Heart right ventricle (tissue), 16 donors: ENCODE results near the gene ATP13A4. TPM values are rescaled to one million over a fixed set of nuclear protein-coding genes. Genes with fewer than 3 reads are reported as not detected.
"Not testable (repeated sequence)": the region's sequence is repeated elsewhere in the genome, so short reads cannot be mapped to it uniquely, and the experiment has no call there.

Source experiments
- ATAC-seq, 8 donors: fragments of 200-7000 bp; cut with Tn5 transposase; one replicate each; pipeline ENCODE4 v1.9.1; 2020; ENCODE audit warnings: mild to moderate bottlenecking in 8 of 8, moderate library complexity in 8 of 8, moderate number of reproducible peaks in 1 of 8
- DNase-seq, 2 donors: peaks; one replicate each; pipeline ENCODE4 v3.0.0-alpha.2; 2020
- H3K27ac ChIP-seq, 10 donors: fragments of 200-600 bp; sonication (generic) in 2 of 10; one replicate each; pipeline versions ENCODE4 v1.5.0 to v1.8.0; 2020 to 2022; ENCODE audit warnings: mild to moderate bottlenecking in 3 of 10
- H3K27me3 ChIP-seq, 7 donors: fragments of 200-600 bp; one replicate each; pipeline ENCODE4 v1.8.0; 2021 to 2022; ENCODE audit warnings: mild to moderate bottlenecking in 2 of 7
- H3K36me3 ChIP-seq, 9 donors: fragments of 200-600 bp; sonication (generic) in 1 of 9; one replicate each; pipeline versions ENCODE4 v1.5.0 to v1.8.0; 2020 to 2022; ENCODE audit warnings: mild to moderate bottlenecking in 2 of 9
- H3K4me1 ChIP-seq, 9 donors: fragments of 200-600 bp; sonication (generic) in 1 of 9; one replicate each; pipeline versions ENCODE4 v1.5.0 to v1.8.0; 2020 to 2022; ENCODE audit warnings: mild to moderate bottlenecking in 4 of 9
- H3K4me3 ChIP-seq, 10 donors: fragments of 200-600 bp; sonication (generic) in 2 of 10; one replicate each; pipeline versions ENCODE4 v1.5.0 to v1.8.0; 2020 to 2022; ENCODE audit warnings: mild to moderate bottlenecking in 7 of 10, moderate library complexity in 2 of 10
- H3K9me3 ChIP-seq, 11 donors: fragments of 200-600 bp in 10 of 11; sonication (generic) in 2 of 11; one replicate each; pipeline versions ENCODE4 v1.5.0 to v1.8.0; 2013 to 2022; ENCODE audit warnings: mild to moderate bottlenecking in 2 of 11, control low read depth in 1 of 11, moderate library complexity in 1 of 11
- WGBS, 2 donors: extraction: QIAGEN DNeasy Blood & Tissue Kit; methylation state at CpG; one replicate each; pipeline ENCODE4 v1.1.7; 2013; ENCODE audit warnings: inconsistent platforms in 1 of 2; 5-methylcytosine and 5-hydroxymethylcytosine counted together
- intact Hi-C, 10 donors: fragments of 100-400 bp; cut with DNase I; formaldehyde crosslinking; loops; one replicate each; pipeline versions ENCODE4 v1.11.1 to v1.14.2; 2022
- polyA plus RNA-seq, 2 donors: library from polyadenylated mRNA; stranded (reverse); fragments of 200-250 nt; gene quantifications; one replicate each; pipeline ENCODE4 v1.2.3, GENCODE V29; 2013
- total RNA-seq, 10 donors: library from RNA; stranded (reverse); fragmentation: NEBNext Ultra II Directional in 3 of 10; extraction: Animal tissue kit (Norgen Biotek cat#: 25700) in 3 of 10; gene quantifications; one replicate each; pipeline versions ENCODE4 v1.2.1 to v1.2.4, GENCODE V29; 2021 to 2023
- TF ChIP-seq, protein P1 (sequence below), 9 donors: fragments of 200-600 bp; sonication (generic) in 2 of 9; IDR thresholded peaks; one replicate each; pipeline versions ENCODE4 v1.5.0 to v1.8.0; 2021 to 2022; ENCODE audit warnings: antibody characterized with exemption in 9 of 9, mild to moderate bottlenecking in 5 of 9, moderate library complexity in 1 of 9
- donor health status: Arrhythmogenic right ventricular cardiomyopathy.
- donor health status: ischemic (EF 13 %, LVEDD 7.1; RV severe dilation, severe dysfunction).
- donor health status: healthy with polysubstance abuse.
- donor health status: DM: no; HTN: yes; CAD: no.
- donor health status: DM: no; HTN: no; CAD: no.
- donor health status: ischemic (EF 25% LVEDD 6.9; RV normal size, moderate dysfunction).
- donor health status: ischemic (EF 25% LVEDD 5.7; RV mildly dilated, moderate dysfunction).
- donor health status: healthy.
- donor health status: DM: yes; HTN: yes; CAD: no.
- donor health status: Ischemic cardiomyopathy.
- donor health status: ischemic (EF 35%, LVEDD 5.7; RV mildly dilated, moderate dysfunction).
- donor health status: nonischemic (EF 11% LVEDD 7.7; RV severe dilation, severe dysfunction).
- donor health status: DM: yes; HTN: yes; CAD: no.
- donor health status: PGD.
- donor health status: ischemic (EF 29% LVEDD 5.4; RV normal size, mild dysfunction).
- donor health status: nonischemic (EF 23%, LVEDD 6.1; RV moderate dilation, normal function).

ATP13A4 gene
- total and polyA plus RNA-seq, 12 donors = 0.01 to 0.52 (median 0.19) TPM; not detected in 2

DNA sequence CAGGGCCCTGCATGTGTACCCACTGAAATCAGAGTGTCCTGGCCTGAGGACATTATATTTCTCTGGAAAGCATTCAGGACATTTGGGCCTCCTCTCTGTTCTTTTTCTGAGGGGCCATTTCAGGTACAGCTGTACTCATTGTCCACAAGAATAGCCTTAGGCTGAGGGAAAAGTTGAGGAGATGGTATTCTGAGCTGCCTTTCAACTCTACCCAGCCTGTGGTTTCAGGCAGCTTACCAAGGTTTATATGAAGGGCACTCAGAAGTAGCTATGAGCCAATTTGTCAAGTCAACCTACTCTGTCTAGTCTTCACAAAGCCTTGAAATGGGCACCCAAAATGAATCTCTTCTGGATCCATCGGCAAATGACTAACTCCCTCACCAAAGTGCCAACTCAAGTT lies 9.4 kb downstream of the ATP13A4 start:
- no peak overlapping the region for H3K27ac ChIP-seq
- DNase-seq = no peak
- WGBS, 2 donors = 92 to 98% methylated on average over 1 of the region's 1 CpG
- intact Hi-C loops = no loop called here
- H3K4me1 ChIP-seq = no peaks in the 10 kb centered on the region
- H3K4me3 ChIP-seq = no peak overlapping the region
- H3K27me3 ChIP-seq = no peaks in the 10 kb centered on the region
- TF ChIP-seq, protein P1, sequence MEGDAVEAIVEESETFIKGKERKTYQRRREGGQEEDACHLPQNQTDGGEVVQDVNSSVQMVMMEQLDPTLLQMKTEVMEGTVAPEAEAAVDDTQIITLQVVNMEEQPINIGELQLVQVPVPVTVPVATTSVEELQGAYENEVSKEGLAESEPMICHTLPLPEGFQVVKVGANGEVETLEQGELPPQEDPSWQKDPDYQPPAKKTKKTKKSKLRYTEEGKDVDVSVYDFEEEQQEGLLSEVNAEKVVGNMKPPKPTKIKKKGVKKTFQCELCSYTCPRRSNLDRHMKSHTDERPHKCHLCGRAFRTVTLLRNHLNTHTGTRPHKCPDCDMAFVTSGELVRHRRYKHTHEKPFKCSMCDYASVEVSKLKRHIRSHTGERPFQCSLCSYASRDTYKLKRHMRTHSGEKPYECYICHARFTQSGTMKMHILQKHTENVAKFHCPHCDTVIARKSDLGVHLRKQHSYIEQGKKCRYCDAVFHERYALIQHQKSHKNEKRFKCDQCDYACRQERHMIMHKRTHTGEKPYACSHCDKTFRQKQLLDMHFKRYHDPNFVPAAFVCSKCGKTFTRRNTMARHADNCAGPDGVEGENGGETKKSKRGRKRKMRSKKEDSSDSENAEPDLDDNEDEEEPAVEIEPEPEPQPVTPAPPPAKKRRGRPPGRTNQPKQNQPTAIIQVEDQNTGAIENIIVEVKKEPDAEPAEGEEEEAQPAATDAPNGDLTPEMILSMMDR (IDR thresholded peaks at IDR 0.05) = no peak
- peaks cover 0 to 15% (median 0%) of the 10 kb centered on the region in 11 donors for H3K9me3 ChIP-seq
- H3K36me3 ChIP-seq = no peaks in the 10 kb centered on the region
- no peak for ATAC-seq

DNA sequence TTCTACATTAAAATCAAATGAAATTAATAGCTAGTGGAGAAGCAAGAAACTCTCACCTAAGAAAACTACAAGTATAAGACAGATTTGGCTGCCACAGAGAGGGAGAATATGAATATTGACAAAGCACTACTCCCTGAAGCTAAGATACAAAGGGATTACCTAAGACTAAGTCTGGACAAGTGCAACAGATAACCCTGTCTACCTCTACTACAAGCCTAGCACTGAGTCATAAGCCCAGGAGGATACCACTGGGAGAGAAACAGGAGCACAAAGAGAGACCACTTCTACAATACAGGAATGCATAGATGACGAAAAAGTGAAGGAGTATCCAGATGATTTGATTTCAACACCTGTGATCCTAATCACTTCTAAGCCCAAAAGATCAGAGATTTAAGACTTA lies 10.4 kb downstream of the ATP13A4 start:
- Histone ChIP-seq H3K27ac (no peak overlapping the region), H3K36me3 (no peaks in the 10 kb centered on the region), H3K4me1 (no peaks in the 10 kb centered on the region), H3K4me3 (no peak overlapping the region), H3K27me3 (no peaks in the 10 kb centered on the region), H3K9me3 (peaks cover 0 to 15% (median 0%) of the 10 kb centered on the region in 11 donors)
- intact Hi-C loops = no loop called here
- TF ChIP-seq, protein P1 (IDR thresholded peaks at IDR 0.05) = no peak
- no peak for DNase-seq
- WGBS, 2 donors = 74 to 83% methylated on average over 1 of the region's 1 CpG
- ATAC-seq = no peak

DNA sequence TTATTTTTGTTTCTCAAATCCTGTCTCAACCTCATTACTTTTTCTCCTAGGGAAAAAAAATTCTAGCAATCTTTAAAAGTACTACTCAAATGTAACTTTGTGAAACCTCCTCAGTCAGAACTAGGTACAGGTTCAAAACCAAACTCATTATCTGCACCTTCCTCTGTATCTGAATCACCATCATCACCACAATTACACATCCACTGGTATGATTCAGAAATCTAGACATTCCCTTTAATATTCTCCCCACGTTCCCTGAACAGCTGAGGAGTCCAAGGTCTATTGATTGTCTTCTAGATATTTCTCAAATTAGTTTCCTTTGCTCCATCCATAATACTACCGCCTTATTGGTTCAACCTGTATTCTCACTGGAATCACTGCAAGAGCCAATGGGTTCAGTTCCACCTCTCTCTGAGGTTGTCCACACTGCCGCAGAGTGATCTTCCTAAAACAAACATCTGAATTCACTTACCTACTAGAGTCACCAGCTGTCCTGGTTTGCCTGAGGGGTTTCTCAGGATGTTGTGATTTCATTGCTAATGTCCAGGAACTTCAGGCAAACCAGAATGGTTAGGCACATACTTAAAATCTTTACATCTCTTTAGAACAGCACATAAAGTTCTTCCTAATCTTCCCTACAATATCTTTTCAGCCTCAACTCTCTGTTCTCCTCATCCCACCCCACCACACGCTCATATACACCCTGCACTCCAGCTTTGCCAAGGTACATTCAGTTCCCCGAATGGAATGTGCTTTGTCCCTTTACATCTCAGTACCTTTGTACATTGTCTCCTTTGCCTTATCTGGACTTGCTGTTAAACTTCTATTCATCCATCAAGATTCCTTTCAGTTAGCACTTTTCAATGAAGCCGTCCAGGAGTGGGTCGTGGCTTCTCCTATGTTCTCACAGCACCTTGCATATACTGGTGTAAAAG lies 24.2 kb downstream of the ATP13A4 start:
- Histone ChIP-seq H3K4me1 (no peaks in the 10 kb centered on the region), H3K4me3 (no peak overlapping the region), H3K27me3 (peaks cover 0 to 6% (median 0%) of the 10 kb centered on the region in 7 donors), H3K9me3 (no peaks in the 10 kb centered on the region), H3K36me3 (no peaks in the 10 kb centered on the region), H3K27ac (no peak overlapping the region)
- 69 to 81% methylated on average over 7 of the region's 7 CpGs for WGBS, 2 donors
- intact Hi-C loops = no loop called here
- ATAC-seq (no peak), DNase-seq (no peak)
- TF ChIP-seq, protein P1 (IDR thresholded peaks at IDR 0.05) = no peak

DNA sequence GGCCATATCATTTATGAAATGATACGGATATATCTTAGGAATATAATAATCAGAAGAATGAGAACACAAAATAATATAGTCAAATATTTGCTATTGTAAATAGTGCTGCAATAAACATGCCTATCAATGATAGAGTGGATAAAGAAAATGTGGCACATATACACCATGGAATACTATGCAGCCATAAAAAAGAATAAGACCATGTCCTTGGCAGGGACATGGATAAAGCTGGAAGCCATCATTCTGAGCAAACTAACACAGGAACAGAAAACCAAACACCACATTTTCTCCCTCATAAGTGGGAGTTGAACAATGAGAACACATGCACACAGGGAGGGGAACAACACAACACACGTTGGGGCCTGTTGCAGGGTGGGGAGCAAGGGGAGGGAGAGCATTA lies 28.6 kb downstream of the ATP13A4 start:
- WGBS, 2 donors = 82 to 84% methylated on average over 2 of the region's 2 CpGs
- H3K36me3 ChIP-seq, H3K27ac ChIP-seq, H3K27me3 ChIP-seq, H3K4me1 ChIP-seq, DNase-seq, H3K4me3 ChIP-seq, ATAC-seq, intact Hi-C loops, H3K9me3 ChIP-seq: not testable (repeated sequence)

DNA sequence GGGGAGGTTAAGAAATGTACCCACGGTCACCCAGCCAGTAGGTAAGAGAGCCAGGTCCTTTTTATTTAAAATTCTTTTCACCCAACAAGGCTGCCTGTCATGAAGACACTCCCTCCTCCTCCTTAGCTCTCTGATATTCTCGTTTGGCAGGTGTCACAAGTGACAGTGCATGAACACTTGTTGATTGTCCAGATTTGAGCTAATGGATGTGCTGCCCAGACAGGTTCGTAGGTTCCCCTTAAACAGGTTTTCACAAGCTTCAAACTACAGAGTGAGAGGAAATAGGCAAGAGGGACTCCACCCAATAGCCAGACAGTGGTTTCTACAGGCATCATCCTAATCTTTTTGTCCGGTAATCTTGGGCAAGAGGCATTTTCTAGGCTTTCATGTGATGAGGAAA lies 32.2 kb downstream of the ATP13A4 start:
- H3K27me3 ChIP-seq = no peaks in the 10 kb centered on the region
- no peak overlapping the region for H3K27ac ChIP-seq
- DNase-seq (no peak), ATAC-seq (no peak)
- no peaks in the 10 kb centered on the region for H3K4me1 ChIP-seq
- 65 to 70% methylated on average over 4 of the region's 4 CpGs for WGBS, 2 donors
- H3K4me3 ChIP-seq = no peak overlapping the region
- intact Hi-C loops = no loop called here
- H3K36me3 ChIP-seq = no peaks in the 10 kb centered on the region
- H3K9me3 ChIP-seq = no peaks in the 10 kb centered on the region
- TF ChIP-seq, protein P1 (IDR thresholded peaks at IDR 0.05) = no peak
